Measurements from ENCODE around the gene SSR4. TPM values are rescaled to one million over a fixed set of nuclear protein-coding genes. Genes with fewer than 3 reads are reported as not detected.

SSR4 gene
- total and polyA plus RNA-seq, 10 of the 15 experiments (the other 5 are each of a cell fraction or from before 2014, with no cell fraction given), result 151 to 521 (median 310) TPM

- intact Hi-C loops (cut with micrococcal nuclease; ENCODE audit: unreplicated experiment) (no loop called here), in situ Hi-C loops (cut with MboI) (no loop called here)
- Histone ChIP-seq H2AFZ (ENCODE audit: control insufficient read depth, low read depth, low read length) (no peak within 1 kb of the TSS), H3K36me3 (ENCODE audit: control insufficient read depth in 2 of 2, insufficient read depth in 2 of 2, low read length in 1 of 2) (no peaks in the 10 kb centered on the region), H3K4me1 (ENCODE audit: control insufficient read depth, insufficient read depth, low read length) (no peaks in the 10 kb centered on the region), H3K4me3 (no peak within 1 kb of the TSS), H3K79me2 (ENCODE audit: control insufficient read depth, insufficient read depth, low read length) (no peaks in the 10 kb centered on the region), H3K27ac (ENCODE audit: control insufficient read depth, insufficient read depth) (no peak within 1 kb of the TSS), H3K9me3 (replicated peaks; ENCODE audit: control insufficient read depth, insufficient read depth, low read length) (no peaks in the 10 kb centered on the region; the same call in 2 of the 3 replicates), H3K4me2 (ENCODE audit: control insufficient read depth, insufficient read depth) (no peak within 1 kb of the TSS), H3K27me3 (replicated peaks in 1 of 2; ENCODE audit: control insufficient read depth in 2 of 2, insufficient read depth in 2 of 2, low read length in 1 of 2) (no peaks in the 10 kb centered on the region; a peak in 1 of 4 replicates), H3K9ac (ENCODE audit: control insufficient read depth, insufficient read depth, low read length) (no peak within 1 kb of the TSS), H4K20me1 (ENCODE audit: control insufficient read depth, insufficient read depth) (no peaks in the 10 kb centered on the region)
- POLR2A ChIA-PET, result no interaction called here
- FAIRE-seq, result no peak
- DNase-seq (ENCODE audit: low read depth, low spot score), result no peak
- BruUV-seq (replicated peaks), result no TSS peak
- SMC1A ChIA-PET (ENCODE audit: uncharacterized antibody, unreplicated experiment), result no interaction called here
- CTCF ChIA-PET, result no interaction called here
- RAD21 ChIA-PET (ENCODE audit: unreplicated experiment), result no interaction called here
- ATAC-seq, result no peak
- 45% methylated on average over 23 of the region's 97 CpGs for WGBS (ENCODE audit: insufficient coverage, insufficient replicate concordance, low lambda C conversion rate, missing lambda C conversion rate)
- no peak for TF ChIP-seq ATF7 (IDR thresholded peaks at IDR 0.05; ENCODE audit: low read depth)
- TF ChIP-seq E2F8 (IDR thresholded peaks at IDR 0.05; ENCODE audit: low read depth, partially characterized antibody), result no peak
- no peak for TF ChIP-seq STAT3 (IDR thresholded peaks at IDR 0.05; ENCODE audit: low read depth, low read length)
- no peak for TF ChIP-seq BCLAF1 (IDR thresholded peaks at IDR 0.05)
- TF ChIP-seq NR2F1 (conservative IDR thresholded peaks at IDR 0.05), result no peak
- no peak for TF ChIP-seq BMI1 (IDR thresholded peaks at IDR 0.05; ENCODE audit: borderline replicate concordance)
- TF ChIP-seq SUZ12 (IDR thresholded peaks at IDR 0.05; ENCODE audit: unreplicated experiment), result peak; percentile 69
Measured at GRCh38 chrX:153829799-153830639, 35.6 kb downstream of the SSR4 start, which contains the start of gene PDZD4. PDZD4 (minus strand) TSS chrX:153830544; CDS start chrX:153830298, 246 bp downstream.

Measured in GM12878 (cell line).